ENCODE results near the gene ARSG. TPM values are rescaled to one million over a fixed set of nuclear protein-coding genes. Genes with fewer than 3 reads are reported as not detected.
A peak's percentile ranks its signal among the peaks of the same experiment; 100 is the strongest.

Gene ARSG
- total and polyA plus RNA-seq, 9 of the 15 experiments (the other 6 are each of a cell fraction or from before 2014, with no cell fraction given) = 1.0 to 5.6 (median 1.8) TPM

DNA sequence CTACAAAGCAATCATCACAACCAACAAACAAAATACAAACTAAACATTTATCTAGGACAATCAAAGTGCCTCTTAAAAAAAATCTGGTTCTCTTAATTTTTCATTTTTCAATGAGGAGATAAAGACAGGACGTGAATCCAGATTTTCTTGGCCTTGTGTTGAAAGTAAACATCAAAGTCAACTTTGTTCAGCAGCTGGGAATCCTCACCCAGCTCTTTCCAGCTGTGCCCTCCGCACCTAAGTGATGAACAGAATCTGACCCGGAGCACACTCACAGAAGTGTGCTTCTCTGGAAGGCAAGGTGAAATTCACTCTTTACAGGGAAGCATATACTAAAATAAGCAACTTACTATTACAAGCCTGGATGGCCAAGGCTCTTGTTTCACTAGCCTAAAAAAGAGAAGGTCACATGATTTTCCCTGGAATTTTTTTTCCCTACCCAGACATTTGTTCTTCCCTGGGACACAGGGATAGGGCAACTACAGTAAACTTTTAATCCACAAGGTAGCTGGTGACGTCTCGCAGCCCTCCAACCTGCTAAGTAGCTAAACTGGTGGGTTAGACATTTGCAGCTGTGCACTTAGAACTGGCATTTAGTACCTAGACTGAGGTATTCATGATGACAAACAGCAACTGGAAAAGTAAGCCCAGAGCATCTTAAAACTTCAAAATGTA is 162.8 kb downstream of the ARSG start (continued):
- no peak for TF ChIP-seq HLTF (IDR thresholded peaks at IDR 0.05)
- TF ChIP-seq, protein P1, sequence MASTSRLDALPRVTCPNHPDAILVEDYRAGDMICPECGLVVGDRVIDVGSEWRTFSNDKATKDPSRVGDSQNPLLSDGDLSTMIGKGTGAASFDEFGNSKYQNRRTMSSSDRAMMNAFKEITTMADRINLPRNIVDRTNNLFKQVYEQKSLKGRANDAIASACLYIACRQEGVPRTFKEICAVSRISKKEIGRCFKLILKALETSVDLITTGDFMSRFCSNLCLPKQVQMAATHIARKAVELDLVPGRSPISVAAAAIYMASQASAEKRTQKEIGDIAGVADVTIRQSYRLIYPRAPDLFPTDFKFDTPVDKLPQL (IDR thresholded peaks at IDR 0.05; ENCODE audit: extremely low read depth, insufficient read length) = no peak

- no peak for DNase-seq (ENCODE audit: extremely low read depth in 1 of 4, low spot score in 3 of 4)
- H3K27me3 ChIP-seq (ENCODE audit: control insufficient read depth in 2 of 2, insufficient read depth in 2 of 2, low read length in 2 of 2) = no peaks in the 10 kb centered on the region
- FAIRE-seq = no peak
- H2AFZ ChIP-seq (ENCODE audit: low read depth, low read length) = no peak overlapping the region
- in situ Hi-C loops (cut with MboI) (loop anchor here (25.0 kb wide), 1 partner anchor 494 kb away; no protein-coding TSS in a partner anchor), intact Hi-C loops (cut with micrococcal nuclease) (loop anchor here (2.0 kb wide), 1 partner anchor 19 kb away; no protein-coding TSS in a partner anchor)
- no TSS peak for BruUV-seq (replicated peaks)
- no peaks in the 10 kb centered on the region for H3K36me3 ChIP-seq (ENCODE audit: control insufficient read depth, insufficient read depth, low read length)
- H3K79me2 ChIP-seq (ENCODE audit: control insufficient read depth, insufficient read depth, low read length) = no peaks in the 10 kb centered on the region
- CTCF ChIA-PET (ENCODE audit: low intra/inter-chr PET ratio) = no interaction called here
- 47% methylated on average over 4 of the region's 4 CpGs for WGBS (ENCODE audit: insufficient coverage, low coverage, missing lambda C conversion rate)
- ATAC-seq = no peak
- no peak overlapping the region for H3K9ac ChIP-seq (ENCODE audit: insufficient read depth in 1 of 2, low read depth in 2 of 2, low read length in 2 of 2)
- no peaks in the 10 kb centered on the region for H3K9me3 ChIP-seq (replicated peaks; ENCODE audit: control insufficient read depth, insufficient read depth, low read depth, low read length)
- H3K9me1 ChIP-seq (ENCODE audit: control insufficient read depth, insufficient read depth, low read length) = no peaks in the 10 kb centered on the region
- POLR2A ChIA-PET = interaction anchor here (0.6 to 3.0 kb wide), 4 partner anchors 9 to 422 kb away, joined by 3 to 12 read pairs (median 4); no protein-coding TSS in a partner anchor
- H3K4me2 ChIP-seq (ENCODE audit: insufficient read depth, low read length) = peak overlapping the region; percentile 81
- no peak overlapping the region for H3K27ac ChIP-seq (ENCODE audit: extremely low read depth, low read depth, low read length)
- H3K4me1 ChIP-seq (replicated peaks in 1 of 2; ENCODE audit: control insufficient read depth in 2 of 2, insufficient read depth in 2 of 2, low read length in 2 of 2) = peaks cover 13 to 26% of the 10 kb centered on the region in 2 experiments
- H4K20me1 ChIP-seq (replicated peaks; ENCODE audit: control insufficient read depth, insufficient read depth, low read length) = no peaks in the 10 kb centered on the region
- H3K4me3 ChIP-seq = no peak overlapping the region
- TF ChIP-seq RFX7 (CRISPR knock-in tag; IDR thresholded peaks at IDR 0.05) (no peak), CEBPG (CRISPR knock-in tag; IDR thresholded peaks at IDR 0.05) (peak; percentile 36; the same call in 1 of the 2 replicates), CEBPG (tag; conservative IDR thresholded peaks at IDR 0.05 in 1 of 2, IDR thresholded peaks at IDR 0.05 in 1 of 2) (peak; percentile 82 to 84), CEBPB (tag; IDR thresholded peaks at IDR 0.05) (peak; percentile 95), PTBP1 (IDR thresholded peaks at IDR 0.05; ENCODE audit: low read depth, low read length) (no peak)
These were observed 164.6 kb downstream of the ARSG start for GRCh38 chr17:68455901-68456338.
